SK-N-SH (cell line): ENCODE measurements around the gene HECTD4. TPM values are rescaled to one million over a fixed set of nuclear protein-coding genes. Genes with fewer than 3 reads are reported as not detected.

Experiments
- CTCF ChIA-PET: fragments of 300-600, 350-600 bp; formaldehyde crosslinking; extraction: SDS; loops from one replicate; lab custom pipeline; 2021; lab: Yijun Ruan, JAX
- POLR2A ChIA-PET: fragments of 350-600 bp; sonication (Branson Sonifier 250); formaldehyde crosslinking; extraction: SDS; loops from one replicate; lab custom pipeline; 2020; ENCODE audit warnings: antibody characterized with exemption, inconsistent platforms; lab: Yijun Ruan, JAX
- DNase-seq: peaks from one replicate; pipeline ENCODE4 v3.0.0; 2012
- H2AFZ ChIP-seq: fragments of 200-600 bp; sonication (generic); 2 replicates; pipeline ENCODE4 v1.8.1; 2016; ENCODE audit warnings: antibody characterized with exemption, mild to moderate bottlenecking, low read depth
- H3F3A ChIP-seq: fragments of 200-600 bp; sonication (generic); replicated peaks from 2 replicates; pipeline ENCODE3; 2016; ENCODE audit warnings: antibody characterized with exemption, mild to moderate bottlenecking; ENCODE audit not compliant: insufficient read depth
- H3K27ac ChIP-seq, 2 experiments: fragments of 200-500 bp in 1 of 2; fragments of 200-600 bp in 1 of 2; sonication (Bioruptor generic) in 1 of 2; sonication (generic), shearing (Covaris generic) in 1 of 2; 2 replicates each; pipeline versions ENCODE4 v1.5.1 to v1.6.1; 2014 to 2016; ENCODE audit warnings: low read depth in 2 of 2, inconsistent platforms in 1 of 2, low read length in 1 of 2, mild to moderate bottlenecking in 1 of 2, mixed read lengths in 1 of 2
- H3K27me3 ChIP-seq: fragments of 200-600 bp; sonication (generic), shearing (Covaris generic); 2 replicates; pipeline ENCODE4 v1.6.1; 2016; ENCODE audit warnings: mixed run types; ENCODE audit not compliant: insufficient read depth
- H3K36me3 ChIP-seq, 2 experiments: fragments of 200-500 bp in 1 of 2; fragments of 200-600 bp in 1 of 2; sonication (Bioruptor generic) in 1 of 2; sonication (generic) in 1 of 2; replicated peaks in 1 of 2; 2 replicates each; pipeline versions ENCODE3 to v1.5.1; 2014 to 2016; ENCODE audit warnings: low read length in 1 of 2, mild to moderate bottlenecking in 1 of 2; ENCODE audit not compliant: insufficient read depth in 2 of 2, control insufficient read depth in 1 of 2
- H3K4me1 ChIP-seq, 2 experiments: fragments of 200-500 bp in 1 of 2; fragments of 200-600 bp in 1 of 2; sonication (Bioruptor generic) in 1 of 2; sonication (generic), shearing (Covaris generic) in 1 of 2; 2 replicates each; pipeline versions ENCODE4 v1.5.1 to v1.6.1; 2014 to 2016; ENCODE audit warnings: low read depth in 1 of 2, low read length in 1 of 2, mixed run types in 1 of 2; ENCODE audit not compliant: insufficient read depth in 2 of 2, control insufficient read depth in 1 of 2
- H3K4me2 ChIP-seq: fragments of 200-600 bp; sonication (generic), shearing (Covaris generic); 2 replicates; pipeline ENCODE4 v1.6.1; 2017; ENCODE audit warnings: mixed run types
- H3K4me3 ChIP-seq, 2 experiments: fragments of 200-500 bp in 1 of 2; fragments of 200-600 bp in 1 of 2; sonication (Bioruptor generic) in 1 of 2; sonication (generic), shearing (Covaris generic) in 1 of 2; 2 replicates each; pipeline versions ENCODE4 v1.5.1 to v1.8.1; 2014 to 2016; ENCODE audit warnings: low read depth in 2 of 2, inconsistent platforms in 1 of 2, low read length in 1 of 2, mild to moderate bottlenecking in 1 of 2, mixed read lengths in 1 of 2, moderate library complexity in 1 of 2
- H3K79me2 ChIP-seq: fragments of 200-600 bp; sonication (generic); 2 replicates; pipeline ENCODE4 v1.8.1; 2017; ENCODE audit warnings: mild to moderate bottlenecking; ENCODE audit not compliant: insufficient read depth
- H3K9ac ChIP-seq: fragments of 200-600 bp; sonication (generic); 2 replicates; pipeline ENCODE4 v1.6.1; 2017; ENCODE audit warnings: mixed run types
- H3K9me2 ChIP-seq: fragments of 200-600 bp; sonication (generic); 2 replicates; pipeline ENCODE4 v1.6.1; 2017; ENCODE audit warnings: mixed run types
- H3K9me3 ChIP-seq: fragments of 200-600 bp; sonication (generic); 2 replicates; pipeline ENCODE4 v1.6.1; 2017; ENCODE audit warnings: mixed run types, mild to moderate bottlenecking, moderate library complexity
- H4K20me1 ChIP-seq: fragments of 200-600 bp; sonication (generic); 2 replicates; pipeline ENCODE4 v1.6.1; 2017; ENCODE audit warnings: mild to moderate bottlenecking, mixed run types; ENCODE audit not compliant: insufficient read depth
- CHD2 ChIP-seq: fragments of 150-350 bp; IDR thresholded peaks from 2 replicates; pipeline ENCODE4 v1.6.1; 2018; ENCODE audit warnings: low read length; ENCODE audit not compliant: partially characterized antibody
- CTCF ChIP-seq: fragments of 200-600 bp; sonication (generic); IDR thresholded peaks from 2 replicates; pipeline ENCODE4 v1.6.1; 2017; ENCODE audit warnings: antibody characterized with exemption, mild to moderate bottlenecking, moderate library complexity
- FOXJ3 ChIP-seq: sonication (generic); formaldehyde crosslinking; IDR thresholded peaks from 2 replicates; pipeline ENCODE4 v1.5.1; 2020; ENCODE audit warnings: mild to moderate bottlenecking, missing genetic modification reagents
- MAX ChIP-seq: IDR thresholded peaks from 2 replicates; pipeline ENCODE4 v1.4.0; 2012; ENCODE audit warnings: low read depth
- PBX3 ChIP-seq: IDR thresholded peaks from 2 replicates; pipeline ENCODE4; 2012
- RAD21 ChIP-seq: IDR thresholded peaks from 2 replicates; pipeline ENCODE4 v1.6.1; 2012; ENCODE audit warnings: mild to moderate bottlenecking, low read length
- REST ChIP-seq: IDR thresholded peaks from 2 replicates; pipeline ENCODE4 v1.6.1; 2012; ENCODE audit warnings: mild to moderate bottlenecking, low read depth, low read length, moderate library complexity
- RXRA ChIP-seq: IDR thresholded peaks from 2 replicates; pipeline ENCODE4 v1.4.0; 2012; ENCODE audit warnings: low read depth, mild to moderate bottlenecking, borderline replicate concordance
- SMC3 ChIP-seq: IDR thresholded peaks from 2 replicates; pipeline ENCODE4 v1.6.1; 2012; ENCODE audit warnings: low read depth, low read length, improper control_type of control experiment
- TCF12 ChIP-seq: IDR thresholded peaks from 2 replicates; pipeline ENCODE4 v1.4.0; 2012
- USF1 ChIP-seq: IDR thresholded peaks from 2 replicates; pipeline ENCODE4 v1.4.0; 2012; ENCODE audit warnings: low read depth, borderline replicate concordance
- YY1 ChIP-seq: IDR thresholded peaks from 2 replicates; pipeline ENCODE4 v1.4.0; 2012; ENCODE audit warnings: low read depth, mild to moderate bottlenecking
- WGBS: methylation state at CpG from one replicate; pipeline ENCODE4 v1.1.6; 2017; ENCODE audit warnings: low lambda C conversion rate; 5-methylcytosine and 5-hydroxymethylcytosine counted together
- polyA plus RNA-seq, 3 experiments: library from polyadenylated mRNA; depleted of rRNA; stranded (reverse); fragments of >200 nt; gene quantifications; 2 replicates each; pipeline ENCODE4 v1.2.3, GENCODE V29; 2012

Gene HECTD4
- polyA plus RNA-seq, 1 of the 3 experiments (the other 2 are of a cell fraction), result 14.6 TPM

- WGBS, result 4% methylated on average over 1 of the region's 1 CpG
- H3K4me1 ChIP-seq, result peaks cover 4 to 9% of the 10 kb centered on the region in 2 experiments; a peak in 2 of 4 replicates
- DNase-seq, result no peak
- no peak overlapping the region for H2AFZ ChIP-seq
- no peaks in the 10 kb centered on the region for H3K27me3 ChIP-seq
- peaks cover 13% of the 10 kb centered on the region for H3F3A ChIP-seq
- ChIA-PET POLR2A (interaction anchor here (0.9 to 2.2 kb wide), 3 partner anchors 8 to 110 kb away, joined by 3 to 17 read pairs (median 9); partner anchors contain the start of gene NAA25), CTCF (interaction anchor here (0.6 to 1.4 kb wide), 2 partner anchors 13 to 188 kb away, joined by 3 read pairs; no protein-coding TSS in a partner anchor)
- H3K4me2 ChIP-seq, result peak overlapping the region; percentile 97; the same call in 1 of the 2 replicates
- H3K27ac ChIP-seq, result no peak overlapping the region
- H3K79me2 ChIP-seq, result peaks cover 42% of the 10 kb centered on the region
- TF ChIP-seq REST (no peak), MAX (no peak), YY1 (no peak), SMC3 (no peak), CHD2 (no peak), TCF12 (no peak), RXRA (no peak), PBX3 (no peak), FOXJ3 (CRISPR knock-in tag) (no peak), CTCF (no peak), RAD21 (no peak), USF1 (no peak)
- 0 out of 4 replicates have a peak overlapping the region, but pooled peaks of 1 of the 2 experiments have one; percentile 81 for H3K4me3 ChIP-seq
- H3K9me2 ChIP-seq, result no peaks in the 10 kb centered on the region
- H3K36me3 ChIP-seq, result no peaks in the 10 kb centered on the region
- no peaks in the 10 kb centered on the region for H4K20me1 ChIP-seq
- no peak overlapping the region for H3K9ac ChIP-seq
- no peaks in the 10 kb centered on the region for H3K9me3 ChIP-seq
These were observed 257.3 kb downstream of the HECTD4 start for GRCh38 chr12:112124918-112125249.
